ENCODE data around the gene IFT25.
"Not testable (repeated sequence)": the region's sequence is repeated elsewhere in the genome, so short reads cannot be mapped to it uniquely, and the experiment has no call there.

IFT25 gene

DNA sequence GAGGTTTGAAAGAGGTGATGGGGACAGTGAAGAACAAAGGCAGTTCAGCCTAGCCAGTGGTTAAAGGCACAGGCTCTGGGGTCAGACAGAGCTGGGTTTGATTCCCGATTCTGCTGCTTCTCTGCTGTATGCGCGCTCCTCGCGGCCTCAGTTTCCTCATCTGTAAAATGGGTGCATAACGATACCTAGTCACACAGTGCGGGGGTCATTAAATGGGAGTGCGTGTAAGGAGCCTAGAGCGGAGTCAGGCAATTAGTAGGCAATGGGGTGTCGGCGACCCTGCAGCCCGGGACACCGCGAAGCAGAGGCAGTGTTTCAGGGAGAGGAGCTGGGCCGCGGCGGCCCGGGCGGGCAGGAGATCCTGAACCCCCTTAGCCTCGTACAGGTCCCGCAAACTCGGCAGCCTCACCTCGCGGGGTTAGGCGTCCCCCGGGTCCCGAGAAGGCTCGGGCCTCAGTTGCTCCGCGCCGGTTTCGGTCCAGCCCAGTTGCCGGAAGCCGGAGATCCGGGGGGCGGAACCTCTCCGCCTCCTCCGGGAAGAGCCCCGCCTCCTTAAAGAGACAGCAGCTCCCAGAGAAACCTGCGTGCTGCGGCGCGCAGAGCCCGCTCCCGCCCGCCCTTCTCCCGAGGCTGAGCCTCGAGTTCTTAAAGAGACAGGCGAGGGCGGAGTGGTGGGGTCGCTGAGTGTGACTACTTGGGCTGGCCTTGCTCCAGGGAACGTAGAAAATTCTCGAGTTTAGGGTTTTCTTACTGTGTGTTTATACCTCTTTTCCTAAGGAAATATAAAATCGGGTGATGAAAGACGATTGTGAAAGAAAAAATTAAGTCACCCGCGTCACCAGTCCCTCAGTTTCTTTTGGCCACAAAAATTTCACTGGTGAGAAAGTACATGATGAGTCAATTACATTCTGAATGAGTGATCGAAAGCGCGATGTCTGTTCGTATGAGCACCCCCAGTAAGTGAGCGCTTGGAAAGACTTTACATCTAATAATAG, 55.9 kb downstream of the IFT25 start, which contains the start of gene YIPF1:
TSS of gene YIPF1 (minus strand) at position 494 of the 995 bp plus-strand sequence. CDS start 860 bp downstream, outside the sequence.
- DNase-seq (ENCODE audit: low read depth), result peak; percentile 78

DNA sequence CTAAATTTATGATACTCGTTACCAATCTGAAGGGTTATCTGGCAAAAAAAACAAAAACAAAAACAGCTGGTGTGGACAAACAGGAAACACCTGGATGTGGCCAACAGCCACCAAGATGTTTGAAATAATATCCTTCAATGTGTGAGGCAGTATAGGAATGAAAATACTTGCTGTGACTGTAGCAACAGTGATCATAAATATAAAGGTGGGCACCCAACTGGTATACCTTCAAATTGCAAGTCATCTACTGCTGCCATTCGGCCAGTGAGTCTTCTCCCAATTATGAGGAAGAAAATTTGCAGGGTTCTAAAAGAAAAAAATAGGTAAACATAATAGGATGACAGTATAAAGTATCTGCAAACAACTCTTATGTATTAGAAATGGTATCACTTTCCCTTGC, 56.8 kb downstream of the IFT25 start:
- no peak for DNase-seq (ENCODE audit: low read depth)

DNA sequence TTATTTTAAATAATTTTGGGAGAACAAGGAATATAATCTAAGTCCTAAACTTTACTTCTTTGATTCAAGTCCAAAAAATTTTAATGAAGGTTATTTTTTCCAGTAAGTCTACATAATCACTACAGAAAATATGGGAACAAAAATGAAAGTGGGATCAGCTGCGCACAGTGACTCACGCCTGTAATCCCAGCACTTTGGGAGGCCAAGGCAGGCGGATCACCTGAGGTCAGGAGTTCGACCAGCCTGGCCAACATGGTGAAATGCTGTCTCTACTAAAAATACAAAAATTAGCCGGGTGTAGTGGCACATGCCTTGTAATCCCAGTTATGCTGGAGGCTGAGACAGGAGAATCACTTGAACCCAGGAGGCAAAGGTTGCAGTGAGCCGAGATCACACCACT, 61.9 kb downstream of the IFT25 start:
- DNase-seq (ENCODE audit: low read depth), result not testable (repeated sequence)

DNA sequence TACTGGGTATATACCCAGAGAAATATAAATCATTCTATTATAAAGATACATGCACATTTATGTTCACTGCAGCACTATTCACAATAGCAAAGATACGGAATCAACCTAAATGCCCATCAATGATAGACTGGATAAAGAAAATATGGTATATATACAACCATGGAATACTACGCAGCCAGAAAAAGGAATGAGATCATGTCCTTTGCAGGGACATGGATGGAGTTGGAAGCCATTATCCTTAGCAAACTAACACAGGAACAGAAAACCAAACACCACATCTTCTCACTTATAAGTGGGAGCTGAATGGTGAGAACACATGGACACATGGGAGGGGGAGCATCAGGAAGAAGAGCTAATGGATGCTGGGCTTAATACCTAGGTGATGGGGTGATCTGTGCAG, 63.6 kb downstream of the IFT25 start:
- DNase-seq (ENCODE audit: low read depth), result not testable (repeated sequence)

DNA sequence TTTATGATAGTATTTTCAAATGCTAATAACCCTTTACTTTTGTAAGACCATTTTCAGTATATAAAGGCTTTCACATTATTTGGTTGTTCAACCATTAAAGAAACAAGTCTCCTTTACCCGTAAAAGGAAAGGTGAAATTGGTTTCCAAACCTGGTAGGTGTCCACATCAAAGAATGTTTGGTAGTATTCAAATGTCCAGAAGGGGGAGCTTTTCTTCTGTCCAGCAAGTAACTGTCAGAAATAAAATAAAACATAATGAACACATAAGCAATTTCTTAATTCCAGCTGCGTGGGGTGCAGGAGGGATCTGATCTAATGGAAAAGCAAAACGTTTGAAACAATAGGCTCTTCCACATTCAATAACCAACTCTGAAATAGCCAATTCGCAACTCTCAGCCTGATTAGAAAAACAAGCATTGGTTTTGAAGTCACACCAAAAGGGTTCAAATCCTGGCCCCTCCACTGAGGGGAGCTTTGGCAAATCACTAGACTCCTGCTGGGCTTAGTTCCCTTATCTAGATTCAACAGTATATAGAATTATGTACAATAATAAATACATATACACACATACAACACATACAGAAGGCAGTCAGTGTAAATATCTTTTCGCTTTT, 66.9 kb downstream of the IFT25 start:
- no peak for DNase-seq (ENCODE audit: low read depth)

GRCh38 chr1:53875150-53875549, 70.3 kb downstream of the IFT25 start:
- DNase-seq (ENCODE audit: low read depth), result not testable (repeated sequence)

GRCh38 chr1:53871773-53872484, 73.6 kb downstream of the IFT25 start:
- no peak for DNase-seq (ENCODE audit: low read depth)
